Ishikawa (cell line): Measurements from ENCODE around the gene PGAP2.

Source experiments
- CEBPB ChIP-seq: IDR thresholded peaks from 2 replicates; pipeline ENCODE4 v1.6.1; 2012
- CREB1 ChIP-seq: IDR thresholded peaks from 2 replicates; pipeline ENCODE4 v1.6.1; 2012; ENCODE audit warnings: low read depth
- EGR1 ChIP-seq: IDR thresholded peaks from 2 replicates; pipeline ENCODE4 v1.6.1; 2012
- EP300 ChIP-seq: IDR thresholded peaks from 2 replicates; pipeline ENCODE4 v1.6.1; 2012; ENCODE audit warnings: borderline replicate concordance
- FOXM1 ChIP-seq: IDR thresholded peaks from 2 replicates; pipeline ENCODE4 v1.6.1; 2012; ENCODE audit warnings: low read depth, borderline replicate concordance
- NFIC ChIP-seq: IDR thresholded peaks from 2 replicates; pipeline ENCODE4 v1.6.1; 2012
- RAD21 ChIP-seq: IDR thresholded peaks from 2 replicates; pipeline ENCODE4 v1.6.1; 2012; ENCODE audit warnings: low read depth
- TAF1 ChIP-seq: IDR thresholded peaks from 2 replicates; pipeline ENCODE4 v1.6.1; 2012; ENCODE audit warnings: low read depth, mild to moderate bottlenecking
- TCF12 ChIP-seq: IDR thresholded peaks from 2 replicates; pipeline ENCODE4 v1.6.1; 2012; ENCODE audit warnings: low read depth
- TEAD4 ChIP-seq: IDR thresholded peaks from 2 replicates; pipeline ENCODE4 v1.6.1; 2012
- YY1 ChIP-seq: IDR thresholded peaks from 2 replicates; pipeline ENCODE4 v1.6.1; 2012; ENCODE audit warnings: low read depth
- ZBTB7A ChIP-seq: IDR thresholded peaks from 2 replicates; pipeline ENCODE4 v1.6.1; 2012; ENCODE audit warnings: low read depth
- TF ChIP-seq, protein P1 (sequence below): IDR thresholded peaks from 2 replicates; pipeline ENCODE4 v1.6.1; 2012
- TF ChIP-seq, protein P2 (sequence below): IDR thresholded peaks from 2 replicates; pipeline ENCODE4 v1.6.1; 2012
- TF ChIP-seq, protein P3 (sequence below): IDR thresholded peaks from 2 replicates; pipeline ENCODE4 v1.6.1; 2012; ENCODE audit warnings: low read depth, mild to moderate bottlenecking

PGAP2 gene

DNA sequence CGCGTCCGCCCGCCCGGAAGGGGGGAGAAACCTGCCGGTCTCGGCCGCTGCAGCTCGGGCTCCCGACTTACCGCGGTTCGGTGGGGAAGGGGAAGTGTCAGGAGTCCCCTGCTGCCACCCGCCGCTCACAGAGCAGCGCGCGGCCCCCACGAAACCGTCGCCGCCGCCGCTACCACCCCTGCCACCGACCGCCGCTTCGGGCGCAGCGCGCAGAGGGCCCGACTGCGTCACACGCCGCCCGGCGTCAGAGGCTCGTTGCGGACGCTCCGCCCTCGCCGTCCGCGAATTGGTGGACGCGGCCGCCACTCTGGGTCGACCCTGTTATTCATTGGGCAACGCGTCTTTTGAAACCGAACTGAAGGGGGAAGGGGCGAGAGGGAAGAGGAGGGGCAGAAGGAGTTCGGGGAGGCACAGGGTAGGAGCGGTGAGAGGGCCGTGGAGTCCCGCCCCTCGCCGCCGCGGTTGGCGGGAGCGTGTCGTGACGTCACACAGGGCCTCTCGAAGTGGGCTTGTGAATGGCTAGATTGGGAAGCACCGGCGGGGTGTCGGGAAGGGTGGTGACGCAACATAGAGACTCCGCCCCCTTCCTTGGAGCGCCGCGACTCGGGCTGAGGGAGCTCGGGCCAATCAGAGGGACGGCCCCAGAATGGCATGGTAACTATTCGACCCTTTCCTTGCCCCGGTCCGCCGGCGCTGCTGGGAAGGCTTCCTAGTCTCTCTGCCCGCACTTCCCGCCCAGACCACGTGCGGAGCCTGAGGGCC lies 10.8 kb upstream of the PGAP2 start, which contains the start of gene NUP98:
Gene NUP98 (minus strand): TSS at position 226 of the 762 bp plus-strand sequence. CDS start 15,437 bp downstream, outside the sequence.
- TF ChIP-seq, protein P1, sequence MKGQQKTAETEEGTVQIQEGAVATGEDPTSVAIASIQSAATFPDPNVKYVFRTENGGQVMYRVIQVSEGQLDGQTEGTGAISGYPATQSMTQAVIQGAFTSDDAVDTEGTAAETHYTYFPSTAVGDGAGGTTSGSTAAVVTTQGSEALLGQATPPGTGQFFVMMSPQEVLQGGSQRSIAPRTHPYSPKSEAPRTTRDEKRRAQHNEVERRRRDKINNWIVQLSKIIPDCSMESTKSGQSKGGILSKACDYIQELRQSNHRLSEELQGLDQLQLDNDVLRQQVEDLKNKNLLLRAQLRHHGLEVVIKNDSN = peak; percentile 82
- TF ChIP-seq TAF1 = peak; percentile 66
- TF ChIP-seq TCF12 = peak; percentile 15; the same call in 1 of the 2 replicates
- no peak for TF ChIP-seq RAD21
- peak; percentile 89 for TF ChIP-seq CEBPB
- peak; percentile 47; the same call in 1 of the 2 replicates for TF ChIP-seq YY1
- TF ChIP-seq, protein P2, sequence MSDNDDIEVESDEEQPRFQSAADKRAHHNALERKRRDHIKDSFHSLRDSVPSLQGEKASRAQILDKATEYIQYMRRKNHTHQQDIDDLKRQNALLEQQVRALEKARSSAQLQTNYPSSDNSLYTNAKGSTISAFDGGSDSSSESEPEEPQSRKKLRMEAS = peak; percentile 99
- TF ChIP-seq FOXM1 = peak; percentile 92
- TF ChIP-seq CREB1 = peak; percentile 89
- TF ChIP-seq ZBTB7A = 0 out of 2 replicates have a peak, but pooled peaks have one; percentile 20
- TF ChIP-seq NFIC = no peak
- TF ChIP-seq, protein P3, sequence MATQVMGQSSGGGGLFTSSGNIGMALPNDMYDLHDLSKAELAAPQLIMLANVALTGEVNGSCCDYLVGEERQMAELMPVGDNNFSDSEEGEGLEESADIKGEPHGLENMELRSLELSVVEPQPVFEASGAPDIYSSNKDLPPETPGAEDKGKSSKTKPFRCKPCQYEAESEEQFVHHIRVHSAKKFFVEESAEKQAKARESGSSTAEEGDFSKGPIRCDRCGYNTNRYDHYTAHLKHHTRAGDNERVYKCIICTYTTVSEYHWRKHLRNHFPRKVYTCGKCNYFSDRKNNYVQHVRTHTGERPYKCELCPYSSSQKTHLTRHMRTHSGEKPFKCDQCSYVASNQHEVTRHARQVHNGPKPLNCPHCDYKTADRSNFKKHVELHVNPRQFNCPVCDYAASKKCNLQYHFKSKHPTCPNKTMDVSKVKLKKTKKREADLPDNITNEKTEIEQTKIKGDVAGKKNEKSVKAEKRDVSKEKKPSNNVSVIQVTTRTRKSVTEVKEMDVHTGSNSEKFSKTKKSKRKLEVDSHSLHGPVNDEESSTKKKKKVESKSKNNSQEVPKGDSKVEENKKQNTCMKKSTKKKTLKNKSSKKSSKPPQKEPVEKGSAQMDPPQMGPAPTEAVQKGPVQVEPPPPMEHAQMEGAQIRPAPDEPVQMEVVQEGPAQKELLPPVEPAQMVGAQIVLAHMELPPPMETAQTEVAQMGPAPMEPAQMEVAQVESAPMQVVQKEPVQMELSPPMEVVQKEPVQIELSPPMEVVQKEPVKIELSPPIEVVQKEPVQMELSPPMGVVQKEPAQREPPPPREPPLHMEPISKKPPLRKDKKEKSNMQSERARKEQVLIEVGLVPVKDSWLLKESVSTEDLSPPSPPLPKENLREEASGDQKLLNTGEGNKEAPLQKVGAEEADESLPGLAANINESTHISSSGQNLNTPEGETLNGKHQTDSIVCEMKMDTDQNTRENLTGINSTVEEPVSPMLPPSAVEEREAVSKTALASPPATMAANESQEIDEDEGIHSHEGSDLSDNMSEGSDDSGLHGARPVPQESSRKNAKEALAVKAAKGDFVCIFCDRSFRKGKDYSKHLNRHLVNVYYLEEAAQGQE = no peak

DNA sequence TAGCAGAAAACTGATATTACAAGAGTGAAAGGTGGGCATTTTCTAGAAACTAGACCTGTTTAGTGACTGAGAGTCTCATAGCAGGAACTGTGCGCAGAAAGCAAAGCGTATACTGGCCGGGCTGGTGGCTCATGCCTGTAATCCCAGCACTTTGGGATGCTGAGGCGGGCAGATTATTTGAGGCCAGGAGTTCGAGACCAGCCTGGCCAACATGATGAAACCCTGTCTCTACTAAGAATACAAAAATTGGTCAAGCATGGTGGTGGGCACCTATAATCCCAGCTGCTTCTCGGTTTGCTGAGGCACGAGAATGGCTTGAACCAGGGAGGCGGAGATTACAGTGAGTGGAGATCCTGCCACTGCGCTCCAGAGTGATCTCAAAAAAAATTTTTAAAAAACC lies 9.2 kb upstream of the PGAP2 start:
- no peak for TF ChIP-seq CEBPB

DNA sequence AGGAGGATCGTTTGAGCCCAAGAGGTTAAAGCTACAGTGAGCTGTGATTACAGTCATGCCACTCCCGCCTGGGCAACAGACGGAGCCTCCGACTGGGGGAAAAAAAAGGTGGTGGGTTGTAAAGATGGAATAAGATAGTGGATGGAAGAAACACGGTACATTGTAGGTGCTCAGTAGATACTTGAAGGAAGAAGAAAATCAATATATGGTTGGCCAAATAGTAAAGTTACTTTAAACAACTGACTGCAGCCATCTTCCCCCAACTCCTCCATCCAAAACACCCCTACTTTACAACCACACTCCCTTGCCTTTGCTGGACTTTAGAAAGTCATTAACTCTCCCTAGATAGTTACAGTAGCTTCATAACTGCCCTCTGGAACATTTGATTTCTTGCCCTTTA lies 8.5 kb upstream of the PGAP2 start:
- TF ChIP-seq, protein P1 = no peak
- TF ChIP-seq CEBPB = no peak

DNA sequence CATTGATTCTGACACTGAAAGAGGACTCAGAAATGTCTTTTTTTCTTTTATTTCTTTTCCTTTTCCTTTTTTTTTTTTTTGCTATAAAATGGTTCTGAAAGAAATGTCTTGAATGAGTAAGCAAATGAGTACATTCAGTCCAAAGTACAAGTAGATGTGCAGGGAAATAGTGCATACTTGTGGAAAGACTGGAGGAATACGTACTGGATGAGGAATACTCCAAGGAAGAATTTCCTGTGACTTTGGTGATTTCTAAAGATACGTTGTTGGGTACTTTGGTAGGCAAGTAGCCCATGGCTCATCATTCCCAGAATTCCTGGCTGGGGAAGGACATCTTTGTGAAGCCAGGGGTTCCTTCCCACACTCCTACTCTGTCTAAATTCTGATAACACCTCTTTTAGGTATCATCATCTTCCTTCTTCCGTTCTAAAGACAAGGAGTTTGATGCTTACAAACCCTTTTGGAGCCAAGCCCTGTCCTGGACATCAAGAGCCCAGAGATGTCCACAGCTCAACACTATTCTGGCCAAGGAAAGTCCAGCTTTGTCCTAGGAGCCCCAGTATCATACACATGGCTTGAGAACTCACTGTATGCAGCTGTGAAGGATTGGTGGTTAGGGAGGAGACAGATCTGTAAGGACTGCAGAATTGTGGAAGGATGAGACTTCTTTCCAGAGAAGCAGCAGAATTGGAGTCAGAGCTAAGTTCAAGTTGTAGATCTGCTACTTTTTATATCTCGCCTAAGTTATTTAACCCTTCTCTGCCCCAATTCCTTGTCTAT lies 6.2 kb upstream of the PGAP2 start:
- no peak for TF ChIP-seq TEAD4
- TF ChIP-seq, protein P2 = no peak
- TF ChIP-seq EP300 = no peak
- no peak for TF ChIP-seq TCF12
- TF ChIP-seq TAF1 = no peak
- TF ChIP-seq CREB1 = no peak
- no peak for TF ChIP-seq NFIC
- TF ChIP-seq ZBTB7A = no peak
- TF ChIP-seq, protein P3 = no peak
- TF ChIP-seq, protein P1 = no peak
- TF ChIP-seq CEBPB = no peak
- no peak for TF ChIP-seq FOXM1
- no peak for TF ChIP-seq YY1
- TF ChIP-seq RAD21 = no peak

DNA sequence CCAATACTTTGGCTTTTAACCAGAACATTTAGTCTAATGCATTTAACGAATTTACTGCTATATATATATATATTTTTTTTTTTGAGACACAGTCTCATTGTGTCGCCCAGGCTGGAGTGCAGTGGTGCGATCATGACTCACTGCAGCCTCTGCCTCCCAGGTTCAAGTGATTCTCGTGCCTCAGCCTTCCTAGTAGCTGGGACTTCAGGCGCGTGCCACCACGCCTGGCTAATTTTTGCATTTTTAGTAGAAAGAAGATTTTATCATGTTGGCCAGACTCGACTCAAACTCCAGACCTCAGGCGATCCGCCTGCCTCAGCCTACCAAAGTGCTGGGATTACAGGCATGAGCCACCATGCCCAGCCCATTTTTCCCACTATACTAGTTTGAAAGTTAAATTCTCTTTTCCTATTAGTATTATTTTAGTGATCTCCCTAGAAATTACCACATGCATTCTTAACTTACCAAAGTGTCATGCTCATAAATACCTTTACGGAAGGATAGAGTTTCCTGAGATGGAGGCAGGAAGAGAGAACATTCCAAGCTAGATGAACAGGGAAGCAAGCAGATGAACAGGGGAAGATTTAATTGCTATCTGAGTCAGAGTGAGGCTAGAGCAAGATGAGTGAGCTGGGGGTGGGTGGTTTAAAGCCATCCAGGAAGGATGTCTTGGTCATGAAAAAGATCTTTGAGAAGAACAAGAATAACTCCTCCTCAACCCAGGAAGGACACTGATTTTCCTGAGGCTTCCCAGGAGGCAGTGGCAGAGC lies 4.4 kb upstream of the PGAP2 start:
- TF ChIP-seq, protein P1 = no peak
- TF ChIP-seq, protein P3 = no peak
- no peak for TF ChIP-seq TCF12
- no peak for TF ChIP-seq ZBTB7A
- TF ChIP-seq, protein P2 = no peak
- no peak for TF ChIP-seq CREB1
- TF ChIP-seq CEBPB = no peak
- no peak for TF ChIP-seq TAF1
- no peak for TF ChIP-seq EGR1
- TF ChIP-seq FOXM1 = no peak
- no peak for TF ChIP-seq YY1
- no peak for TF ChIP-seq EP300
- TF ChIP-seq NFIC = no peak
- TF ChIP-seq TEAD4 = no peak
- TF ChIP-seq RAD21 = no peak
